Measurements from ENCODE around the gene B9D2.

GRCh38 chr19:41305927-41306793, 57.8 kb downstream of the B9D2 start:
- TF ChIP-seq, protein P1, sequence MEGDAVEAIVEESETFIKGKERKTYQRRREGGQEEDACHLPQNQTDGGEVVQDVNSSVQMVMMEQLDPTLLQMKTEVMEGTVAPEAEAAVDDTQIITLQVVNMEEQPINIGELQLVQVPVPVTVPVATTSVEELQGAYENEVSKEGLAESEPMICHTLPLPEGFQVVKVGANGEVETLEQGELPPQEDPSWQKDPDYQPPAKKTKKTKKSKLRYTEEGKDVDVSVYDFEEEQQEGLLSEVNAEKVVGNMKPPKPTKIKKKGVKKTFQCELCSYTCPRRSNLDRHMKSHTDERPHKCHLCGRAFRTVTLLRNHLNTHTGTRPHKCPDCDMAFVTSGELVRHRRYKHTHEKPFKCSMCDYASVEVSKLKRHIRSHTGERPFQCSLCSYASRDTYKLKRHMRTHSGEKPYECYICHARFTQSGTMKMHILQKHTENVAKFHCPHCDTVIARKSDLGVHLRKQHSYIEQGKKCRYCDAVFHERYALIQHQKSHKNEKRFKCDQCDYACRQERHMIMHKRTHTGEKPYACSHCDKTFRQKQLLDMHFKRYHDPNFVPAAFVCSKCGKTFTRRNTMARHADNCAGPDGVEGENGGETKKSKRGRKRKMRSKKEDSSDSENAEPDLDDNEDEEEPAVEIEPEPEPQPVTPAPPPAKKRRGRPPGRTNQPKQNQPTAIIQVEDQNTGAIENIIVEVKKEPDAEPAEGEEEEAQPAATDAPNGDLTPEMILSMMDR (IDR thresholded peaks at IDR 0.05), result no peak
- TF ChIP-seq POLR2A (IDR thresholded peaks at IDR 0.05), result no peak
